ENCODE data around the gene GLIPR1L2.

The GLIPR1L2 gene

GRCh38 chr12:75478116-75478794, 87.4 kb downstream of the GLIPR1L2 start:
- DNase-seq (ENCODE audit: low read depth in 2 of 2): peak in 1 of 2 donors; percentile 21

- no peak for DNase-seq (ENCODE audit: low read depth in 2 of 2)
Observed at GRCh38 chr12:75479963-75480461, 89.1 kb downstream of the GLIPR1L2 start.

- DNase-seq (ENCODE audit: low read depth in 2 of 2): peak; percentile 58
Observed at GRCh38 chr12:75480469-75480949, 89.6 kb downstream of the GLIPR1L2 start, which contains the start of gene GLIPR1. GLIPR1 (plus strand) TSS chr12:75480755; CDS start chr12:75480881, 126 bp downstream.

- DNase-seq (ENCODE audit: low read depth in 2 of 2): no peak
Observed at GRCh38 chr12:75481013-75481705, 90.3 kb downstream of the GLIPR1L2 start.

- no peak for DNase-seq (ENCODE audit: low read depth in 2 of 2)
Observed at GRCh38 chr12:75481774-75482173, 90.9 kb downstream of the GLIPR1L2 start.
